ENCODE data around the gene ZNF292.

GRCh38 chr6:87154993-87155841, at the start of gene ZNF292:
- TF ChIP-seq EZH2 (IDR thresholded peaks at IDR 0.05) (no peak), POLR2AphosphoS5 (IDR thresholded peaks at IDR 0.05; ENCODE audit: borderline replicate concordance, low read depth, low read length) (peak; percentile 89), FOXP2 (optimal IDR thresholded peaks at IDR 0.05; ENCODE audit: control extremely low read depth, extremely low read length, insufficient read depth) (no peak)

Data from SK-N-MC (cell line).